Neural crest cell (in vitro differentiated cells): ENCODE measurements around the gene ADD1. TPM values are rescaled to one million over a fixed set of nuclear protein-coding genes. Genes with fewer than 3 reads are reported as not detected.

Experiments
- DNase-seq: peaks from one replicate; pipeline ENCODE4 v3.0.0; 2021; ENCODE audit warnings: low read depth, mixed read lengths, low spot score
- H3K27ac Mint-ChIP-seq: one replicate; pipeline ENCODE4 v1.8.0; 2021; ENCODE audit warnings: mild to moderate bottlenecking, mixed read lengths; ENCODE audit not compliant: unreplicated experiment
- H3K27me3 Mint-ChIP-seq: 2 replicates; pipeline ENCODE4 v1.8.0; 2021; ENCODE audit warnings: low read depth, mild to moderate bottlenecking, mixed read lengths
- H3K36me3 Mint-ChIP-seq: 2 replicates; pipeline ENCODE4 v1.8.0; 2021; ENCODE audit warnings: low read depth, mild to moderate bottlenecking, mixed read lengths
- H3K4me1 Mint-ChIP-seq: 2 replicates; pipeline ENCODE4 v1.8.0; 2021; ENCODE audit warnings: mixed read lengths
- H3K4me3 Mint-ChIP-seq: one replicate; pipeline ENCODE4 v1.8.0; 2021; ENCODE audit warnings: mild to moderate bottlenecking, mixed read lengths
- H3K9me3 Mint-ChIP-seq: 2 replicates; pipeline ENCODE4 v1.8.0; 2021; ENCODE audit warnings: mixed read lengths
- CTCF ChIP-seq: fragments of 200-600 bp; sonication (generic); conservative IDR thresholded peaks from 2 replicates; pipeline ENCODE4 v1.5.0; 2021; ENCODE audit warnings: antibody characterized with exemption, mild to moderate bottlenecking
- total RNA-seq: library from RNA; stranded (reverse); gene quantifications from 2 replicates; pipeline ENCODE4 v1.2.1, GENCODE V29; 2021

The ADD1 gene
- total RNA-seq, 1 donor from 2014 or later: 230 TPM

DNA sequence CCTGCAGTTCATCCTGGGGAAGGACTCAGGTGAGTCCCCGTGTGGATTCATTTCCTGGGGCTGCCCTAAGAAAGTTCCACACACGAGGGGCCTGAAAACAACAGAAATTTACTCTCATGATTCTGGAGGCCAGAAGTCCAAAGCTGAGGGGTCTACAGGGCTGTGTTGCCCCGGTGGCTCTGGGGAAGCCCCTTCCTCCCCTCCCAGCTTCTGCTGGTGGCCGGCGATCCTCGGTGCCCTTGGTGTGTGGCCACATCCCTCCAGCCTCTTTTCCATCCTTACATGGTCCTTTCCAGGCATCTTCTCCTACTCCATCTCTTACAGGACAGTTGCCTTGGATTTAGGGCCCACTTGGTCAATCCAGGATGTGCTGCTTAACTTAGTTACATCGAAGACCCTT is 35.6 kb upstream of the ADD1 start:
- H3K9me3 Mint-ChIP-seq: no peaks in the 10 kb centered on the region
- no peaks in the 10 kb centered on the region for H3K36me3 Mint-ChIP-seq
- no peak overlapping the region for H3K4me3 Mint-ChIP-seq
- H3K27ac Mint-ChIP-seq: no peak overlapping the region
- TF ChIP-seq CTCF: no peak
- H3K27me3 Mint-ChIP-seq: no peaks in the 10 kb centered on the region
- peaks cover 33% of the 10 kb centered on the region for H3K4me1 Mint-ChIP-seq
- no peak for DNase-seq

GRCh38 chr4:2809610-2810180 is 33.9 kb upstream of the ADD1 start:
- no peak overlapping the region for H3K27ac Mint-ChIP-seq

GRCh38 chr4:2810388-2810787 is 33.3 kb upstream of the ADD1 start:
- TF ChIP-seq CTCF: no peak
- Mint-ChIP-seq H3K4me3 (no peak overlapping the region), H3K9me3 (no peaks in the 10 kb centered on the region), H3K27ac (peak overlapping the region; percentile 81), H3K27me3 (no peaks in the 10 kb centered on the region), H3K36me3 (peaks cover under 1% of the 10 kb centered on the region), H3K4me1 (peaks cover 33% of the 10 kb centered on the region)
- DNase-seq: no peak

More at GRCh38 chr4:2809610-2810180, 33.9 kb upstream of the ADD1 start:
- TF ChIP-seq CTCF: no peak
- Mint-ChIP-seq H3K4me3 (peak overlapping the region; percentile 32), H3K27me3 (no peaks in the 10 kb centered on the region), H3K4me1 (peaks cover 33% of the 10 kb centered on the region), H3K9me3 (no peaks in the 10 kb centered on the region), H3K36me3 (no peaks in the 10 kb centered on the region)
- peak; percentile 66 for DNase-seq

DNA sequence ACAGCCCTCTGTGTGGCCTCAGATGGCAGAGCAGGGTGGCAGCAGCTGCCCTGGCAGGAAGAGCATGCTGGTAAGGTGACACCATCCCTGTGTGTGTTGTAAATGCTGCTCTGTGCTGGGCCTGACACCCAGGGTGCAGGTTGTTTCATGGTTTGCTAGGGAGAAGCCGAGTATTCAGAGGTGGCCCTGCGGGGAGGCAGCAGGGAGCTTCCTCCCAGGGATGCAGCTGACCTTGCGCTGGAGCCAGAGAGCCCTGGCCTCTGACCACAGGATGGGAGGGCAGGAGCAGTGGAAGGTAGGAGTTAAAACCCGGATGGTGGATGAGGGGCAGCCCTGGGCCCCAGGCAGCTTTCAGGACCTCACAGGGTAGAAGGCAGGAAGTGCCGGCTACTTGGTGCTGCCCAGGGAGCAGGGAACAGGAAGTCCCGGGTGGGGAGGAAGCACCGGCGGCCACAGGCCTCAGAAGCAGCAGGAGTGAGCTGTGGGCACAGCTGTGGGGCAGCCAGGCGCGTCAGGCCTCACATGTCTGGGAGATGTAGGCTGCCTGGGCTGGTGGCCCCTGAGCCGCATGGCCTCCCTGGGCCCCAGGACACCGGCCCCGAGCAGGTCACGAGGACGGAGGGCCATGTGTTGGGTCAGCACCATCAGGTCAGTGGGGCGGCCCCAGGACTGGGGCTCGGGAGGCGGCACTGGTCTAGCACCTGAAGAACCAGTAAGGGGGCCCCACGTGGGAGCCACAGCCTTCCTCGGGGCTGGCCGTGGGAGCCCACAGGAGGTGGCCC is 31.6 kb upstream of the ADD1 start:
- DNase-seq: peak; percentile 34
- no peak for TF ChIP-seq CTCF
- Mint-ChIP-seq H3K36me3 (peaks cover 7% of the 10 kb centered on the region), H3K4me1 (peaks cover 31% of the 10 kb centered on the region), H3K4me3 (peak overlapping the region; percentile 62), H3K9me3 (peaks cover 8% of the 10 kb centered on the region), H3K27ac (peak overlapping the region; percentile 89), H3K27me3 (no peaks in the 10 kb centered on the region)

DNA sequence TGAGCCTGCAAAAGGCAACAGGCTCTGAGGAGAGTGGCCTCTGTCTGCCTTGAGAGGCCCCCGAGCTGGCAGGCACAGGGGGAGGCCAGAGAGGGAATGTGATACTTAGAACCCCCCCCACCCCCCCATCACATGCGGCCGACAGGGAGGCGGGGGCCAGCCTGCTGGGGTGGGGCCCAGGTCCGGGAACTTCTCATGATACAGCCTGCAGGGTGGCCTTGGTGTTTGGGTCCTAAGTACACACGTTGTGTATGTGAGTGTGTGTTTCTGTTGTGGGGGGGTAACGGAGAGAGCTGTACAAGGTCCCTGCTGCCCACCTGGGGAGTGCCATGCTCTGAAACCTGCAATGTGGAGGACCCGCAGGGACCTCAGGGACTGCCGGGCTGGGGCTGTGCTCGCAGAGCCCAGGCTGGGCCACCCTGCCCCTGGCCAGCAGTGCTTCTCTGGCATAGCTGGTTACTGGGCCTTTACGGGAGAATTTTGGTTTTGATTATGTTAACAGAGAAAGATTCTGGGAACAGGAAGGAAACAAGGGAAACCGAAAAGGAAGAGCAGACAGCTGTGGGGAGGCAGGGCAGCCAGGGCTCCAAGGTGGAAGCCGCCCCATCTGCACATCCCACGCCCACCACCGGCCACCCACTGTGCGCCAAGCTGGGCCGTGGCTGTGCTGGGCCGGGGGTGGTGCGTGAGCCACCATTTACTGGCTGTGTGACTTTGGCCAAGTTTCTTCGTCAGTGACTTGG is 30.9 kb upstream of the ADD1 start:
- peaks cover 7% of the 10 kb centered on the region for H3K36me3 Mint-ChIP-seq
- H3K27ac Mint-ChIP-seq: no peak overlapping the region
- no peak for TF ChIP-seq CTCF
- no peak for DNase-seq
- H3K4me3 Mint-ChIP-seq: peak overlapping the region; percentile 15
- peaks cover 30% of the 10 kb centered on the region for H3K4me1 Mint-ChIP-seq
- no peaks in the 10 kb centered on the region for H3K27me3 Mint-ChIP-seq
- peaks cover 9% of the 10 kb centered on the region for H3K9me3 Mint-ChIP-seq
